Nephron (organoid): ENCODE measurements around the gene FNTB.

ENCODE experiments used
- H3K27ac Mint-ChIP-seq, 3 experiments: 2 replicates each; pipeline ENCODE4 v1.8.0; 2020; ENCODE audit warnings: mixed read lengths in 3 of 3, mild to moderate bottlenecking in 2 of 3, moderate library complexity in 1 of 3
- H3K27me3 Mint-ChIP-seq: 2 replicates; pipeline ENCODE4 v1.8.0; 2021; ENCODE audit warnings: low read depth, mild to moderate bottlenecking, moderate library complexity, mixed read lengths
- H3K36me3 Mint-ChIP-seq: 2 replicates; pipeline ENCODE4 v1.8.0; 2020; ENCODE audit warnings: low read depth, mixed read lengths
- H3K4me1 Mint-ChIP-seq: 2 replicates; pipeline ENCODE4 v1.8.0; 2020; ENCODE audit warnings: mixed read lengths
- H3K4me3 Mint-ChIP-seq, 3 experiments: 2 replicates each; pipeline ENCODE4 v1.8.0; 2020; ENCODE audit warnings: mild to moderate bottlenecking in 3 of 3, mixed read lengths in 3 of 3, moderate library complexity in 2 of 3
- H3K9me3 Mint-ChIP-seq: 2 replicates; pipeline ENCODE4 v1.8.0; 2020; ENCODE audit warnings: mixed read lengths
- TF ChIP-seq, protein P1 (sequence below), 3 experiments: fragments of 200-600 bp; sonication (generic); IDR thresholded peaks; one replicate each; pipeline ENCODE4 v1.5.0; 2021; ENCODE audit warnings: antibody characterized with exemption in 3 of 3; ENCODE audit not compliant: unreplicated experiment in 3 of 3

FNTB gene

DNA sequence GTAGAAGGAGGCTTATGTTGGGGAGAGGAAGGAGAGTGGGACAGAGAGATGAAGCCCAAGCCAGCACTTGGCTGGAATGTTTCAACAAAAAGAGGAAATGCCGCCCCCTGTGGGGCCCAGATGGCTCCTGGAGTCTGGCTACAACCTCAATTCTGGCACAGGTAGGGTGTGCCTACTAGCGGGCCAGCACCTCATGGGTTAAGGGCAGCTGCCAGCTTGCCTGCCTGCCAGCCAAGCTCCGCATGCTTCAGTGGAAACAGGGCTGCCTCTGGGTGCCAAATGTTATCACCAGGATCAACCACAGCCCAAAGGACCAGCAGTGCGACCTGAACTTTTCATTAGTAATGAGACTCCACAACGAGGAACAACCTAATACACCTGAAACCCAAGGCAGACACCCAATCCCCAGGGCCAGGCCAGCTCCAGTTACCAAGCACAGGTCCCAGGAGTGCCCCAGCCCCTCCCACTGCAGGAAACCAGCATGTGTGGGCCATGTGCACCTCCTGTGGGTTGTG is 25.9 kb upstream of the FNTB start:
- TF ChIP-seq, protein P1, sequence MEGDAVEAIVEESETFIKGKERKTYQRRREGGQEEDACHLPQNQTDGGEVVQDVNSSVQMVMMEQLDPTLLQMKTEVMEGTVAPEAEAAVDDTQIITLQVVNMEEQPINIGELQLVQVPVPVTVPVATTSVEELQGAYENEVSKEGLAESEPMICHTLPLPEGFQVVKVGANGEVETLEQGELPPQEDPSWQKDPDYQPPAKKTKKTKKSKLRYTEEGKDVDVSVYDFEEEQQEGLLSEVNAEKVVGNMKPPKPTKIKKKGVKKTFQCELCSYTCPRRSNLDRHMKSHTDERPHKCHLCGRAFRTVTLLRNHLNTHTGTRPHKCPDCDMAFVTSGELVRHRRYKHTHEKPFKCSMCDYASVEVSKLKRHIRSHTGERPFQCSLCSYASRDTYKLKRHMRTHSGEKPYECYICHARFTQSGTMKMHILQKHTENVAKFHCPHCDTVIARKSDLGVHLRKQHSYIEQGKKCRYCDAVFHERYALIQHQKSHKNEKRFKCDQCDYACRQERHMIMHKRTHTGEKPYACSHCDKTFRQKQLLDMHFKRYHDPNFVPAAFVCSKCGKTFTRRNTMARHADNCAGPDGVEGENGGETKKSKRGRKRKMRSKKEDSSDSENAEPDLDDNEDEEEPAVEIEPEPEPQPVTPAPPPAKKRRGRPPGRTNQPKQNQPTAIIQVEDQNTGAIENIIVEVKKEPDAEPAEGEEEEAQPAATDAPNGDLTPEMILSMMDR (IDR thresholded peaks at IDR 0.05; ENCODE audit: unreplicated experiment in 3 of 3) = no peak
- H3K36me3 Mint-ChIP-seq = peaks cover 4% of the 10 kb centered on the region
- no peaks in the 10 kb centered on the region for H3K9me3 Mint-ChIP-seq
- no peak overlapping the region for H3K4me3 Mint-ChIP-seq
- H3K4me1 Mint-ChIP-seq = peaks cover 20% of the 10 kb centered on the region
- no peak overlapping the region for H3K27ac Mint-ChIP-seq
- no peaks in the 10 kb centered on the region for H3K27me3 Mint-ChIP-seq

DNA sequence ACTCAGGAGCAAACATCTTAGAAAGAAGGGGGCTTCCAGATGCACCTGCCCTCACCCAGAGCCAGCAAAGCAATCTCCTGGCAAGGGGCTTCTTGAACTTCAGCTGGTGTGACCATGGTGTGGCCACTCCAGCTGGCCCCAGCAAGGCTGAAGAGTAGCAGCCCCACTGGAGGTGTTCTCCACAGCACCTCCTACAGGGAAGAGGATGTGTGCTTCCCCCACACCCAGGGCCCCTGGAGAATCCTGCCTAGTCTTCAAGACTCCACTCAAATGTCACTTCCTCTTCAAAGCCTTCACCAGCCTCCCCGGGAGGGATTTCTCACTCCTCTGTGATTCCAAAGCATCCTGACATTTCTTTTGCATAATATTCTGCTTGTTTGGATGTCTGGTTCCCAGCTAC is 23.1 kb upstream of the FNTB start:
- no peak overlapping the region for H3K4me3 Mint-ChIP-seq
- peaks cover under 1% of the 10 kb centered on the region for H3K36me3 Mint-ChIP-seq
- no peaks in the 10 kb centered on the region for H3K27me3 Mint-ChIP-seq
- H3K9me3 Mint-ChIP-seq = no peaks in the 10 kb centered on the region
- TF ChIP-seq, protein P1 (IDR thresholded peaks at IDR 0.05; ENCODE audit: unreplicated experiment in 3 of 3) = no peak
- H3K4me1 Mint-ChIP-seq = peaks cover 30% of the 10 kb centered on the region
- no peak overlapping the region for H3K27ac Mint-ChIP-seq

DNA sequence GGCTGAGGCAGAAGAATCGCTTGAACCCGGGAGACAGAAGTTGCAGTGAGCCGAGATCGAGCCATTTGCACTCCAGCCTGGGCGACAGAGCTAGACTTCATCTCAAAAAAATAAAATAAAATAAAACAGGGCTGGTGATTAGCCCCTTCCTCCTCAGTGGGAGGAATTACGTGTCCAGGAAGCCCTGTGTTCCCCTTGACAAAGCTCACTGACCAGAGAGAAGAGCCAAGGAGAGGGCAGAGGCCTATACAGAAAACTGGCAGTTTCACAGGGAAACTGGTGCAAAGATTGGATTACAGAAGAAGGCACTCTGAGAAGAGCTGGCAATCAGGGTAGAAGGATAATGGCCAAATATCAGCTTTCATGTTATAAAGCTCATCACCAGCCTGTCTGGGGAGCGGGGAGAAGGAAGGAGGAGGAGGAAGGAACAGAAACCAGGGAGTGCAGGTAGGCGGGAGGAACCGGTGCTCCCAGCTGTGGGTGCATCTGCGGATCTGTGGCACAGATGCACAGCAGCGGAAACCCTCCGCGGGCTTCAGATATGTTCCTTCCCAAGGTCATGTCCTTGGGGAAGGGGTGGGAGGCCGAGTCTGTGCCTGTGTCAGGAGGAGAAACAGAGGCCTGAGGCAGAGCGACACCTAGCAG is 21.2 kb upstream of the FNTB start:
- no peak overlapping the region for H3K4me3 Mint-ChIP-seq
- H3K27ac Mint-ChIP-seq = no peak overlapping the region
- TF ChIP-seq, protein P1 (IDR thresholded peaks at IDR 0.05; ENCODE audit: unreplicated experiment in 3 of 3) = no peak
- peaks cover 41% of the 10 kb centered on the region for H3K4me1 Mint-ChIP-seq
- H3K36me3 Mint-ChIP-seq = no peaks in the 10 kb centered on the region
- H3K9me3 Mint-ChIP-seq = no peaks in the 10 kb centered on the region
- peaks cover 4% of the 10 kb centered on the region for H3K27me3 Mint-ChIP-seq

DNA sequence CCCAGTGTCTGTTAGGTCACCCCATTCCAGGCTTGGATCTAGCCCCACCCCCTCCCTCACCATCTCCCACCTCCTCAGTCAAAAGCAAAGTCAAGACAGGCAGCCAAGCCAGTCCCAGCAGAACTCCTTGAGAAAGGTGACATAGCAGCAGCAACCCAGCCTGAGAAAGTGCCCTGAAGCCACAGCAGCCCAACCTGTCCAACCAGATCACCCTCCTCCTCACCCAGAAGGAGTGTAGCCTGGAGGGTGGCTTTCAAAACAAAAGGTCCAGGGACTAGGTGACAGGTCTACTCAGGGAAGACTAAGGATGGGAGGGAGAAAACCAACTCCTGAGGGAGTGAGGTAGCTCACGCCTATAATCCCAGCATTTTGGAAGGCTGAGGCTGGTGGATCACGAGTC is 19.7 kb upstream of the FNTB start:
- Mint-ChIP-seq H3K4me1 (peaks cover 44% of the 10 kb centered on the region), H3K27me3 (peaks cover 4% of the 10 kb centered on the region), H3K27ac (peak overlapping the region in 1 of 3 experiments; percentile 80), H3K4me3 (no peak overlapping the region), H3K9me3 (no peaks in the 10 kb centered on the region), H3K36me3 (no peaks in the 10 kb centered on the region)
- TF ChIP-seq, protein P1 (IDR thresholded peaks at IDR 0.05; ENCODE audit: unreplicated experiment in 3 of 3) = no peak

DNA sequence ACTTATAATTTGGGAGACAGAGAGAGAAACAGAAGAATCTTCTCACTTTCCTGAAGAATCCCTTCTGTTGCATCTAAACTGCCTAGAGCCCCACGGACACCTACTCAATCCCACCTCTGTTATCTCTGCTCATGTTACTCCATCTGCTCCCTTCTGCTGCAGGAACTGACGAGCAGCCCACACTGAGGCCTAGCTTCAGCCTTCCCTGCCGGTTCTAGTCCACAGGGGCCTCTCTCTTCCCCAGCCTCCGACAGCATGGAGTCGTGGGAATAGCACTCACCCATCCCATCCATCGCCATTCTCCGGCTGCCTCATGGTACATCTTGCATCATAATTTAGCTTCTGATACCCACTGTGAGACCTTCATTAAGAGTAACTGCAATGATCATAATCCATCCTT is 18.5 kb upstream of the FNTB start:
- Mint-ChIP-seq H3K4me3 (no peak overlapping the region), H3K9me3 (no peaks in the 10 kb centered on the region), H3K36me3 (no peaks in the 10 kb centered on the region), H3K27me3 (peaks cover 5% of the 10 kb centered on the region), H3K4me1 (peaks cover 38% of the 10 kb centered on the region), H3K27ac (no peak overlapping the region)
- TF ChIP-seq, protein P1 (IDR thresholded peaks at IDR 0.05; ENCODE audit: unreplicated experiment in 3 of 3) = no peak

DNA sequence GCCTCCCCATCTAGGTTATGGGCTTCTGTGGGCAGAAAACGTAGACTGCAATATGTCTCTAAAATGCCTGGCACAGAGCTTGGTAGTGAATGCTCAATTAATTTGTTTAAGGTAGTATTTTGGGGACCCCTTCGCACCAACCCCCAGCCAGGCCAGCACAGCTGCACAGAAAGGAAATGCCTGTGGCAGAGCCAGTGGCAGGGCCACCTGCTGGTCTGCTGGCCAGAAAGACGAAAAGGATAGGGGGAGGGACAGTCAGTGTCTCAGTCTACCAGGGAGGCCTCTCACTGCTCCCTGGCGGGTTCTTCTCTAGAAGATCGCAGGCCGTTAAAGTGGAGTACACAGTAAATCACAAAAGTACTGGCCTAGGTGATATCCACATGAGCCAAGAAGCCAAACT is 18.0 kb upstream of the FNTB start:
- Mint-ChIP-seq H3K4me3 (no peak overlapping the region), H3K27me3 (peaks cover 8% of the 10 kb centered on the region), H3K4me1 (peaks cover 38% of the 10 kb centered on the region), H3K9me3 (no peaks in the 10 kb centered on the region), H3K36me3 (no peaks in the 10 kb centered on the region), H3K27ac (no peak overlapping the region)
- TF ChIP-seq, protein P1 (IDR thresholded peaks at IDR 0.05; ENCODE audit: unreplicated experiment in 3 of 3) = no peak
